Measurements from ENCODE around the gene DDC. TPM values are rescaled to one million over a fixed set of nuclear protein-coding genes. Genes with fewer than 3 reads are reported as not detected.

The DDC gene
- total and polyA plus RNA-seq, 2 donors (not counting 3 experiments of a cell fraction or from before 2014, with no cell fraction given) = not detected

- Histone ChIP-seq H3K4me2 (ENCODE audit: insufficient read depth, low read length) (no peak overlapping the region), H3K4me3 (replicated peaks in 1 of 3; ENCODE audit: insufficient read depth in 1 of 3, low read depth in 1 of 3, low read length in 3 of 3) (no peak overlapping the region), H3K4me1 (ENCODE audit: control insufficient read depth, extremely low read depth, insufficient read depth, low read length) (no peaks in the 10 kb centered on the region), H3K27ac (ENCODE audit: insufficient read depth, low read depth, low read length) (no peak overlapping the region), H3K9me3 (replicated peaks; ENCODE audit: control insufficient read depth, insufficient read depth, low read length) (no peaks in the 10 kb centered on the region), H4K20me1 (replicated peaks; ENCODE audit: control insufficient read depth, extremely low read depth, insufficient read depth, low read length) (no peaks in the 10 kb centered on the region), H3K36me3 (ENCODE audit: control insufficient read depth in 2 of 2, extremely low read depth in 1 of 2, insufficient read depth in 2 of 2, low read length in 2 of 2) (no peaks in the 10 kb centered on the region), H3K79me2 (ENCODE audit: control insufficient read depth, insufficient read depth, low read length) (no peaks in the 10 kb centered on the region), H3K9me1 (replicated peaks; ENCODE audit: control insufficient read depth, extremely low read depth, insufficient read depth, low read length) (no peaks in the 10 kb centered on the region), H3K9ac (replicated peaks; ENCODE audit: extremely low read depth, insufficient read depth, low read length) (no peak overlapping the region), H3K27me3 (ENCODE audit: control insufficient read depth in 2 of 2, insufficient read depth in 2 of 2, low read length in 2 of 2) (peaks cover 2% of the 10 kb centered on the region in 2 experiments), H2AFZ (ENCODE audit: low read depth, low read length) (no peak overlapping the region)
- BruUV-seq (replicated peaks) = no TSS peak
- DNase-seq (ENCODE audit: low read depth, low spot score) (no peak), FAIRE-seq (no peak)
- TF ChIP-seq EZH2 (IDR thresholded peaks at IDR 0.05; ENCODE audit: borderline replicate concordance, low read depth, low read length, severe bottlenecking) = no peak
- ChIA-PET POLR2A (no interaction called here), CTCF (no interaction called here)
- intact Hi-C loops (cut with micrococcal nuclease) (no loop called here), dilution Hi-C loops (cut with MboI; ENCODE audit: extremely low pct_ligation_motif_present, low sequenced_read_pairs) (no loop called here)
Observed at GRCh38 chr7:50513166-50513871, 51.9 kb downstream of the DDC start.

GRCh38 chr7:50512384-50512783 is 52.8 kb downstream of the DDC start:
- no peaks in the 10 kb centered on the region for H3K9me1 ChIP-seq (replicated peaks; ENCODE audit: control insufficient read depth, extremely low read depth, insufficient read depth, low read length)
- CTCF ChIA-PET = interaction anchor here (1.3 kb wide), 1 partner anchor 650 kb away, joined by 3 read pairs; no protein-coding TSS in a partner anchor
- no peaks in the 10 kb centered on the region for H3K9me3 ChIP-seq (replicated peaks; ENCODE audit: control insufficient read depth, insufficient read depth, low read length)
- BruUV-seq (replicated peaks) = no TSS peak
- dilution Hi-C loops (cut with MboI; ENCODE audit: extremely low pct_ligation_motif_present, low sequenced_read_pairs) = no loop called here
- no peaks in the 10 kb centered on the region for H4K20me1 ChIP-seq (replicated peaks; ENCODE audit: control insufficient read depth, extremely low read depth, insufficient read depth, low read length)
- no peak overlapping the region for H2AFZ ChIP-seq (ENCODE audit: low read depth, low read length)
- no peak for DNase-seq (ENCODE audit: low read depth, low spot score)
- no peaks in the 10 kb centered on the region for H3K4me1 ChIP-seq (ENCODE audit: control insufficient read depth, extremely low read depth, insufficient read depth, low read length)
- H3K27ac ChIP-seq (ENCODE audit: insufficient read depth, low read depth, low read length) = no peak overlapping the region
- H3K9ac ChIP-seq (replicated peaks; ENCODE audit: extremely low read depth, insufficient read depth, low read length) = no peak overlapping the region
- H3K36me3 ChIP-seq (ENCODE audit: control insufficient read depth in 2 of 2, extremely low read depth in 1 of 2, insufficient read depth in 2 of 2, low read length in 2 of 2) = no peaks in the 10 kb centered on the region
- POLR2A ChIA-PET = no interaction called here
- no peaks in the 10 kb centered on the region for H3K79me2 ChIP-seq (ENCODE audit: control insufficient read depth, insufficient read depth, low read length)
- H3K27me3 ChIP-seq (ENCODE audit: control insufficient read depth in 2 of 2, insufficient read depth in 2 of 2, low read length in 2 of 2) = peaks cover 2% of the 10 kb centered on the region in 2 experiments
- H3K4me2 ChIP-seq (ENCODE audit: insufficient read depth, low read length) = no peak overlapping the region
- intact Hi-C loops (cut with micrococcal nuclease) = no loop called here
- no peak overlapping the region for H3K4me3 ChIP-seq (replicated peaks in 1 of 3; ENCODE audit: insufficient read depth in 1 of 3, low read depth in 1 of 3, low read length in 3 of 3)
- FAIRE-seq = no peak
- TF ChIP-seq MYC (IDR thresholded peaks at IDR 0.05; ENCODE audit: low read depth, low read length) (no peak), MAX (IDR thresholded peaks at IDR 0.05; ENCODE audit: insufficient read depth, insufficient read length) (no peak), EZH2 (IDR thresholded peaks at IDR 0.05; ENCODE audit: borderline replicate concordance, low read depth, low read length, severe bottlenecking) (no peak), JUN (IDR thresholded peaks at IDR 0.05; ENCODE audit: borderline replicate concordance, insufficient read depth, insufficient read length, low read depth) (no peak)
